ENCODE results near the gene INAVA.
"Not testable (repeated sequence)": the region's sequence is repeated elsewhere in the genome, so short reads cannot be mapped to it uniquely, and the experiment has no call there.

INAVA gene

GRCh38 chr1:200962151-200962550 lies 67.5 kb downstream of the INAVA start:
- not testable (repeated sequence) for DNase-seq (ENCODE audit: low read depth in 2 of 2, low spot score in 1 of 2)

GRCh38 chr1:200962631-200963030 lies 67.9 kb downstream of the INAVA start:
- DNase-seq (ENCODE audit: low read depth in 2 of 2, low spot score in 1 of 2) = no peak

- DNase-seq (ENCODE audit: low read depth in 2 of 2, low spot score in 1 of 2) = no peak
These were observed 68.4 kb downstream of the INAVA start for GRCh38 chr1:200963076-200963475.

- not testable (repeated sequence) for DNase-seq (ENCODE audit: low read depth in 2 of 2, low spot score in 1 of 2)
These were observed 69.2 kb downstream of the INAVA start for GRCh38 chr1:200963888-200964287.
